Aorta (tissue), 5 donors: ENCODE measurements around the gene ACAD11. TPM values are rescaled to one million over a fixed set of nuclear protein-coding genes. Genes with fewer than 3 reads are reported as not detected.
"Not testable (repeated sequence)": the region's sequence is repeated elsewhere in the genome, so short reads cannot be mapped to it uniquely, and the experiment has no call there.

Source experiments
- ATAC-seq: fragments of 200-7000 bp; cut with Tn5 transposase; one replicate; pipeline ENCODE4 v1.9.1; 2022; ENCODE audit warnings: moderate library complexity; ENCODE audit not compliant: low FRiP score
- DNase-seq, 2 donors: peaks; one replicate each; pipeline ENCODE4 v3.0.0-alpha.2; 2020
- H3K27ac ChIP-seq, 2 donors: one replicate each; pipeline ENCODE4 v1.5.1; 2013; ENCODE audit warnings: low read length in 2 of 2, mild to moderate bottlenecking in 2 of 2, moderate library complexity in 2 of 2, control low read depth in 1 of 2, inconsistent platforms in 1 of 2, low read depth in 1 of 2
- H3K27me3 ChIP-seq, 2 donors: one replicate each; pipeline ENCODE4 v1.6.1; 2013; ENCODE audit warnings: control low read depth in 1 of 2, low read length in 1 of 2, mild to moderate bottlenecking in 1 of 2, moderate library complexity in 1 of 2; ENCODE audit not compliant: insufficient read depth in 2 of 2, control insufficient read depth in 1 of 2
- H3K36me3 ChIP-seq, 2 donors: one replicate each; pipeline ENCODE4 v1.6.1; 2013; ENCODE audit warnings: control low read depth in 1 of 2, low read length in 1 of 2, mild to moderate bottlenecking in 1 of 2; ENCODE audit not compliant: insufficient read depth in 2 of 2, control insufficient read depth in 1 of 2
- H3K4me1 ChIP-seq, 2 donors: one replicate each; pipeline ENCODE4 v1.6.1; 2013; ENCODE audit warnings: low read length in 2 of 2, control low read depth in 1 of 2, mild to moderate bottlenecking in 1 of 2, moderate library complexity in 1 of 2; ENCODE audit not compliant: insufficient read depth in 2 of 2, control insufficient read depth in 1 of 2
- H3K4me3 ChIP-seq, 2 donors: one replicate each; pipeline ENCODE4 v1.5.1; 2013; ENCODE audit warnings: low read length in 2 of 2, control low read depth in 1 of 2, mild to moderate bottlenecking in 1 of 2
- H3K9me3 ChIP-seq: one replicate; pipeline ENCODE4 v1.6.1; 2013; ENCODE audit warnings: mild to moderate bottlenecking, low read length; ENCODE audit not compliant: control insufficient read depth
- WGBS, 2 donors: extraction: QIAGEN DNeasy Blood & Tissue Kit; methylation state at CpG; one replicate each; pipeline ENCODE4 v1.1.7; 2013; 5-methylcytosine and 5-hydroxymethylcytosine counted together
- intact Hi-C, 2 donors: fragments of 100-400 bp; cut with DNase I; formaldehyde crosslinking; loops; one replicate each; pipeline versions ENCODE4 v1.14.2 to v1.15.0; 2022
- polyA plus RNA-seq, 2 donors: library from polyadenylated mRNA; stranded (reverse); fragments of 200-250 nt; gene quantifications; one replicate each; pipeline ENCODE4 v1.2.3, GENCODE V29; 2013
- total RNA-seq, 2 donors: library from RNA; stranded (reverse); fragmentation: NEBNext Ultra II Directional; extraction: Animal tissue kit (Norgen Biotek cat#: 25700); gene quantifications; one replicate each; pipeline ENCODE4 v1.2.1, GENCODE V29; 2021
- donor health status: healthy with polysubstance abuse.
- donor health status: Bipolar disorder and iron deficiency.
- donor health status: DM: no; HTN: no; CAD: no.
- donor health status: DM: no; HTN: no; CAD: no.
- donor health status: DM: yes; HTN: yes; CAD: no.

Gene ACAD11
- total and polyA plus RNA-seq, 4 donors, result 10.0 to 89.6 (median 42.2) TPM

DNA sequence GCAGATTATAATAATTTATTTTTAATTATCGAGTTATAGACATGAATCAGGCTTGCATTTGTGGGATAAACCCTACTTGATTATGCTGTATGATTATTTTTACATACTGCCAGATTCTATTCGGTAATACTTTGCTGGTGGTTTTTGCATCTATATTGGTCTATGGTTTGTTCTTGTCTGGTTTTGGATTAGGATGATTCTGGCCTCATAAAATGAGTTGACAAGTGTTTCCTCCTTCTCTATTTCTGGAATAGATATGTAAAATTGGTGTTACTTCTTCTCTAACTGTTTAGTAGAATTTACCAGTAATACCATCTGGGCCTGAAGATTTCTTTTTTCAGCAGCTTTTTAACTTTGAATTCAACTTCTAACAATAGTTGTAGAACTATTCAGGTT is 95.5 kb downstream of the ACAD11 start:
- no peak for ATAC-seq
- 89 to 92% methylated on average over 2 of the region's 2 CpGs for WGBS, 2 donors
- Histone ChIP-seq H3K4me1 (peaks cover 0 to 4% of the 10 kb centered on the region in 2 donors), H3K27ac (peak overlapping the region in 1 of 2 donors; percentile 28), H3K9me3 (no peaks in the 10 kb centered on the region), H3K4me3 (no peak overlapping the region), H3K27me3 (no peaks in the 10 kb centered on the region), H3K36me3 (peaks cover 0 to 2% of the 10 kb centered on the region in 2 donors)
- no peak for DNase-seq
- intact Hi-C loops, result loop anchor here in 1 of 2 donors (5.0 kb wide), 1 partner anchor 33 kb away; the partner anchor contains the start of gene ACKR4

DNA sequence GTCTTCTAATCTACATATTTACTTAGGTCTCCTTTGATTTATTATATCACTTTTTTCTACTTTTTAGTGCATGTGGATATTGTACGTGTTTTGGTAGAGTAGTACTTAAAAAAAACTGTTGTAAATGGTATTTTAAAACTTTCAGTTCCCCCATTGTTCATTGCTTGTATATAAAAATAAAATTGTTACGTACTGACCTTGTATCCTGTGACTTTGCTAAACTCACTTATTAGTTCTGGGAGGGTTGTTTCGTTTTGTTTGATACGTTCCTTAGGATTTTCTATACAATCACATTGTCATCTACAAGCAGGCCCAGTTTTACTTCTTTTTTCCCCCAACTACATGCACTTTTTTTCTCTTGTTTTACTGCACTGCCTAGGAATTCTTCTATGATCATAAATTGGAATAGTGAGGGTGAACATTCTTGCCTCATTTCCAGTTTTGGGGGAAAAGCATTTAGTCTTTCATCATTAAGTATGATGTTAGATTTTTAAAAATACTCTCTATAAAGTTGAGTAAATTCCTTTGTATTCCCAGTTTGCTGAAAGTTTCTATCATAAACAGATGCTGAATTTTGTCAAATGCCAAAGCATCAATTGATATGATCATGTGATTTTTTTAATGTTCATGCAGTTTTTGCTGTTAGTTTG is 96.1 kb downstream of the ACAD11 start:
- DNase-seq (no peak), ATAC-seq (no peak)
- no peaks in the 10 kb centered on the region for H3K27me3 ChIP-seq
- H3K36me3 ChIP-seq, result peaks cover 0 to 3% of the 10 kb centered on the region in 2 donors
- intact Hi-C loops, result loop anchor here in 1 of 2 donors (5.0 kb wide), 1 partner anchor 34 kb away; the partner anchor contains the start of gene ACKR4
- WGBS, 2 donors, result 52 to 63% methylated on average over 4 of the region's 4 CpGs
- H3K27ac ChIP-seq, result peak overlapping the region in 1 of 2 donors; percentile 28
- H3K4me3 ChIP-seq, result no peak overlapping the region
- no peaks in the 10 kb centered on the region for H3K9me3 ChIP-seq
- peaks cover 0 to 4% of the 10 kb centered on the region in 2 donors for H3K4me1 ChIP-seq

DNA sequence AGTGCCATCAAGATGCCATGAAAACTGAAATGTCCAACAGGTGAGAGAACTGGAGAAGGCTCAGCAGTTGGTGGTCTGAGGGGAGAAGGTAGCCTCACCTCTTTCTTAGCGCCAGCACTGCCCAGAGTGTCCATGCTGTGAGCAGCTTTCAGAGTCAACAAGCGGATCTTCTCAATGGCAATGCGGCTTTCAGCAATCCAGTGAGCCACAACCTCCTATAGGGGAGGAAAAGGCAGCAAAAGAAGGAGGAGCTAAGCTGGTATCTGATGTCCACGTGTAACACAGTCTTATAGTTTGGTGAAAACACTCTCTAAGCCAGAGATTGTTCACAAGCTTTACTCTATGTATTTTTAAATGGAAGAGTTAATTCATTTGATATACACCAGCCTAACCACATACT is 98.6 kb downstream of the ACAD11 start:
- H3K36me3 ChIP-seq, result peaks cover 0 to 3% of the 10 kb centered on the region in 2 donors
- ATAC-seq (no peak), DNase-seq (no peak)
- H3K27ac ChIP-seq, result no peak overlapping the region
- H3K27me3 ChIP-seq, result no peaks in the 10 kb centered on the region
- WGBS, 2 donors, result 79 to 85% methylated on average over 4 of the region's 4 CpGs
- no peak overlapping the region for H3K4me3 ChIP-seq
- H3K9me3 ChIP-seq, result no peaks in the 10 kb centered on the region
- peaks cover 0 to 4% of the 10 kb centered on the region in 2 donors for H3K4me1 ChIP-seq
- intact Hi-C loops, result loop anchor here in 1 of 2 donors (5.0 kb wide), 1 partner anchor 36 kb away; the partner anchor contains the start of gene ACKR4

DNA sequence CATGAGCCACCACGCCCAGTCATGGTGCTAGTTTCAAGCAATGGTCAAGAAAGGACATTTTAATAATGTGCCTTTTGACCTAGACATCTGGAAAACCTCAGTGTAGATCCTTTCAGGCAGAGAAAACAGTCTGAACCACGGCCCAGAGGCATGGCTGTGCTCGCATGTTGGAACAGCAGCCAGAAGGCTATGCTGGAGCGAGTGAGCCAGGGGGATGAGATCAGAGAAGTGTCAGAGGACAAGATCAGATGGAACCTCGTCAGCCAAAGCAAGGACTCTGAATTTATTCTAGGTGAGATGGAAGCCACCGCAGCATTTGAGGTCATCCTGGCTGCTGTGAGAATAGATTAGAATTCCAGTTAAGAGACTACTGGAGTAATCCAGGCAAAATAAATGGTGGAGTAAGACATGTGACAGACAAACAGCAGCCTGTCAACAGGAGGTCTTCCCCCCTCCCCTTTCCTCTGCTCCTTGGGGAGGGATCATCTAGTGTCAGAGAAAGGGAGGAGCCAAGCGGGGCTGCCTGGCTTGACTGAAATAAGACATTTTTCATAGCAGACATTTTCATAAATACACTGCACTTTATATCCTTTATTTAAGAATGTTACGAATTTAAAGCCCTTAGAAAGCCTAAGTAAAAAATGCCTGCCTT is 103.0 kb downstream of the ACAD11 start:
- Histone ChIP-seq H3K27me3 (no peaks in the 10 kb centered on the region), H3K4me3 (no peak overlapping the region), H3K9me3 (no peaks in the 10 kb centered on the region), H3K27ac (no peak overlapping the region), H3K4me1 (peaks cover 0 to under 1% of the 10 kb centered on the region in 2 donors), H3K36me3 (peaks cover 0 to 3% of the 10 kb centered on the region in 2 donors)
- 82% methylated on average over 8 of the region's 8 CpGs for WGBS, 2 donors
- no peak for DNase-seq
- intact Hi-C loops, result no loop called here
- ATAC-seq, result peak; percentile 72

DNA sequence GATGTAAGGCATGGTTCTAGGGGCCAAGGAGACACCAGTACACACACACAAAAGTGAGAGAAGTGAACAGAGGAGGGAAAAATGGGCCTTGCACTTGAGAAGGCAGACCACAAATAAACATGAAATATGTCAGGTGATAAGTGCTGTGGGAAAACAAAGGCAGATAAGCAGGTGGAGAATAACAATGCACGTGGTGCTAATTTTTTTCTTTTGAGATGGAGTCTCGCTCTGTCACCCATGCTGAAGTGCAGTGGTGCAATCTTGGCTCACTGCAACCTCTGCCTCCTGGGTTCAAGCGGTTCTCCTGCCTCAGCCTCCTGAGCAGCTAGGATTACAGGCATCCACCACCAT is 103.6 kb downstream of the ACAD11 start:
- H3K36me3 ChIP-seq, H3K9me3 ChIP-seq, H3K4me1 ChIP-seq, H3K4me3 ChIP-seq, intact Hi-C loops, H3K27ac ChIP-seq, DNase-seq, H3K27me3 ChIP-seq, ATAC-seq: not testable (repeated sequence)
- 80 to 82% methylated on average over 3 of the region's 3 CpGs for WGBS, 2 donors

DNA sequence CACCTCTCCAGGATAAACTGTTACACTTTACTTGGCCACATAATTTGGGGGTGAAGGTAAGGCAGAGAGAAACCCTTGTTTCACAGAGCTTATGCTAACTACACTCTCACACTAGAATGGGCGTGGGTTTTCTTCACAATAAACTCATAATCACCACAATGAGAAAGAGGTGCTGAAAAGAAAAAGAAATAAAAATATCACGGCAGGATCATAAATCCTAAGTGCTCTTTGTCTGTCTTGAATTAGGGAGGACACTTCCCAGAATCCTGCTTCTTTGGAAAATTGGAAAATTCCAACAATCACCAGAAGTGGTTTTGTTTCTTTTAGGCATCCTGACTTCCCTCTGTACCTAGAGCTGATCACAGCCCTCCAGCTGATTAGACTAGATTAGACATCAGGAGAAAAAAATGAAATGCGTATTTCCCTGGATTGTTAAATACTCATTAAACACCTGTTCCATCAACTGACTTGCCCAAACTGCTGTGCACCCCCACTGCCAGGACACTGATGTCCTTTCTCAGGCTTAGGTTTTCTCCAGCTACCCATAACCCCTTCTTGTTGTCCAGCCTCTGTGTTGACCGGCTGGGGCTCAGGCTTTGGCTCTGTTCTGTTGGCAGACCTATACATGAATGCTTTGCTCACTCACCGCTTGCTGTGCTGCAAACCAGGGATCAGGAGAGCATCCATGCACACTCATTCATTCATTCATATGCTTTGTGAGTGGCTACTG is 104.1 kb downstream of the ACAD11 start:
- DNase-seq (no peak), ATAC-seq (no peak)
- H3K4me3 ChIP-seq, result no peak overlapping the region
- peaks cover 0 to 3% of the 10 kb centered on the region in 2 donors for H3K4me1 ChIP-seq
- no peaks in the 10 kb centered on the region for H3K27me3 ChIP-seq
- H3K36me3 ChIP-seq, result peaks cover 0 to 3% of the 10 kb centered on the region in 2 donors
- intact Hi-C loops, result no loop called here
- 82 to 85% methylated on average over 5 of the region's 5 CpGs for WGBS, 2 donors
- no peaks in the 10 kb centered on the region for H3K9me3 ChIP-seq
- H3K27ac ChIP-seq, result no peak overlapping the region

DNA sequence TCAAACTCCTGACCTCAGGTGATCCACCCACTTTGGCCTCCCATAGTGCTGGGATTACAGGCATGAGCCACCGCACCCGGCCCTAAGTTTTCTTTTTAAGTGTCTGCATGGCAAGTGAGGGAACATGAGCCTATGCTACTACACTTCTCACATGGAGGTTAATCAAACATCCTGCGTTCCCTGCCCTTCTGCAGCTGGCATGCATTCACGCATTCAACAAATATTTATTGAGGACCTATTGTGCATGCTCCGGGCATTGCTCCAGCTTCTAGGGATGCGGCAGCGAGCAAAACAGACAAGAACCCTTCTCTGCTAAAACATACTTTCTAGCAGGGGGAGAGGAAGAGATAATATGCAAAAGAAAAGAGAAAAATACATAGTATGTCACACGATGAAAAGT is 105.2 kb downstream of the ACAD11 start:
- DNase-seq (no peak), ATAC-seq (no peak)
- Histone ChIP-seq H3K27ac (no peak overlapping the region), H3K9me3 (no peaks in the 10 kb centered on the region), H3K36me3 (peaks cover 0 to 3% of the 10 kb centered on the region in 2 donors), H3K4me3 (no peak overlapping the region), H3K4me1 (peaks cover 0 to 8% of the 10 kb centered on the region in 2 donors), H3K27me3 (no peaks in the 10 kb centered on the region)
- intact Hi-C loops, result no loop called here
- WGBS, 2 donors, result 57 to 64% methylated on average over 8 of the region's 8 CpGs

DNA sequence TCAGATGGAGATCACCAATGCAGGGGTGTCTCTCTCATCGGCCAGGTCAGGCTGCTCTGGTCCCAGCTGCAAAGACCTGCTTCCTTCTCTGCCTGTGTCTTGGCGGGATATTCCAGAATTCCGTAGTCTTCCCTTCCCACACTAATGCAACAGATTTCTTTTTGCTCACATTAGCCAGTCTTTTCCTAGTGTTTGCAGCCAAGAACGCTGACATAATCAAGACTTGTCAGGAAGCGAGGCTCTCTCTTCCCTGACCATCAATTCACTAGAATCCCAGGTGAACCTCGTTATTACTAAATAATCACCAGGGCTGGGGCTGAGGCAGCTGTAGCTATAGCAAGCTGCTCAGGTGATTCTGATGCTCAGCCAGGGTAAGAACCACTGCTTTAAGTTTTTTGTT is 105.8 kb downstream of the ACAD11 start:
- Histone ChIP-seq H3K27ac (no peak overlapping the region), H3K4me3 (no peak overlapping the region), H3K27me3 (no peaks in the 10 kb centered on the region), H3K4me1 (peaks cover 0 to 8% of the 10 kb centered on the region in 2 donors), H3K9me3 (no peaks in the 10 kb centered on the region), H3K36me3 (no peaks in the 10 kb centered on the region)
- intact Hi-C loops, result no loop called here
- no peak for ATAC-seq
- no peak for DNase-seq
- 70 to 72% methylated on average over 6 of the region's 6 CpGs for WGBS, 2 donors
